HG03060 (cell line): Measurements from ENCODE around the gene RPL26.
"Not testable (repeated sequence)": the region's sequence is repeated elsewhere in the genome, so short reads cannot be mapped to it uniquely, and the experiment has no call there.

Experiments
- ATAC-seq: cut with Tn5 transposase; IDR thresholded peaks from one replicate; pipeline ENCODE4 v1.9.1; 2021; ENCODE audit warnings: low read depth, moderate number of reproducible peaks; ENCODE audit not compliant: unreplicated experiment

The RPL26 gene

GRCh38 chr17:8397636-8398035 is 14.6 kb upstream of the RPL26 start, which contains the start of gene RNF222:
Gene RNF222, minus strand, starts transcription at chr17:8397827. Its CDS starts 4,366 bp downstream, at chr17:8393461.
- ATAC-seq = no peak

- not testable (repeated sequence) for ATAC-seq
Observed at GRCh38 chr17:8394497-8394896, 11.5 kb upstream of the RPL26 start.

DNA sequence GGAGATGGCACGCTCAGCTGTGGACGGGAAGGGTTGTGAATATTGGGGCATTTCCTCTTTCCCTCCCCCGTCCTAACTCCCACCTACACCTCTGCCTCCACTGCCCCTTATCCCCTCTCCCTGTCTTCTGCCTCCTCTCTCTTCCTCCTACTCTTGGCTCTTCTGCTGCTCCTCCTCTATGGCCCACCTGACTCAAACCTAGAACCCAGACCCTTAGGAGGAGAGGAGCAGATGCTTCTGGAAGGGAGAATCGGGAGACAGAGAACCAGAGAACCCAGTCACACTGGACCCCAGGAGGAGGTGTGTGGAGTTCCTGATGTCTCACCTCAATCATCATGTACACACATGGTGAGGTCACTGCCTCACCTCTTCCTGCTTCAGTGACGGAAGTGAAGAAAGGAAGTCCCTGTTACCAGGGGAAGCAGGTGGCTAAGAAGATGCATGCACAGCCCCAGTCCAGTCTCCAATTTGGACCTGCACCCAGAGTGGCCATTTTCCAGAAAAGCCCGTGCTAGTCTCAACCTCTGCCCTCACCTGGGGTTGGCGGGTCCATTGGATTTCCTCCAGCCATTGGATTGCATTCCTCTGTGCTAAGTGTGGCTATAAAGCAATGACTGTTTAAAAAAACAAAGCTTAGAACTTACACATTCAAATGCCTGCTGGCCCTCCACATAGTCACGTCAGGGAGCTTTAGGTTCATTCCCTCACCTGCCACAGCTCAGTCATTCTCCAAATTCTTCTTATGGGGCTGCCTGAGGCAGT is 10.7 kb upstream of the RPL26 start:
- no peak for ATAC-seq

GRCh38 chr17:8392674-8393469 is 9.9 kb upstream of the RPL26 start:
- ATAC-seq = no peak

DNA sequence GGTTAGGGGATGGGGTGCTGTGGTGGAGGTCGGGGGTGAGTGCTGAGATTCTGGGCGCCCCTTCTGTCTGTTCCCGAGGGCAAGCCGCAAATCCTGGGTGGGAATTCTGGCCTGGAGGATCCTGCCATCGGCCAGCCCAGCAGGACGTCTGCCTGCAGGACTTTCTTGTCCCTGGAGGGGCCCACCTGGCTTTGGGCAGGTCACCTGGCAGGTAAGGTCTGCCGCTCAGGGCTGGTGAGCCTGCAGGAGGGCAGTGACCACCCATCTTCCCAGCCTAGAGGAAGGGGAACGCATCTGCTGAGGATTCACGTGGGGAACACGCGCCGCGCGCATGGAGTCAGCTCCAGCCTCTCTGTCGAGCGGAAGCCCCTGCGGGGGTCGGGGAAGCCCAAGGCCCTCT is 9.3 kb upstream of the RPL26 start:
- no peak for ATAC-seq

DNA sequence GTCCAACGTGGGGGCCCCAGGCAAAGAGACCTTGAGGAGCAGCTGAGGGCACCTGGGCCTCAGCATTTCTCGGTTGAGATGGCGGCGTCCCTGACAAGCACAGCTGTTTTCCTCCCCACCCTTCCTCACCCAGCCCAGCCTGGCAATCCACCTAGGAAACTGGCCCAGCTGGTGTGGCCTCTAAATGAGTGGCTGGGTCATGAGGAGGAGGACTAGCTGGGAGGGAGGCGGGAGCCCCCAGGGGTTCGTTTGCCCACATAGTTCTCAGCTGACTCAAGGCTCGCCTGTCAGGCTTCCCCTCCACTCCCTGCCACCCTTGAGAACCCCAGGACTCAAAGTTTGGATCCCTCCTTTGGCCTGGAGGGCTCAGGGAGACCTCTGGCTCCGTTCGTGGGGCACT is 8.7 kb upstream of the RPL26 start:
- no peak for ATAC-seq

DNA sequence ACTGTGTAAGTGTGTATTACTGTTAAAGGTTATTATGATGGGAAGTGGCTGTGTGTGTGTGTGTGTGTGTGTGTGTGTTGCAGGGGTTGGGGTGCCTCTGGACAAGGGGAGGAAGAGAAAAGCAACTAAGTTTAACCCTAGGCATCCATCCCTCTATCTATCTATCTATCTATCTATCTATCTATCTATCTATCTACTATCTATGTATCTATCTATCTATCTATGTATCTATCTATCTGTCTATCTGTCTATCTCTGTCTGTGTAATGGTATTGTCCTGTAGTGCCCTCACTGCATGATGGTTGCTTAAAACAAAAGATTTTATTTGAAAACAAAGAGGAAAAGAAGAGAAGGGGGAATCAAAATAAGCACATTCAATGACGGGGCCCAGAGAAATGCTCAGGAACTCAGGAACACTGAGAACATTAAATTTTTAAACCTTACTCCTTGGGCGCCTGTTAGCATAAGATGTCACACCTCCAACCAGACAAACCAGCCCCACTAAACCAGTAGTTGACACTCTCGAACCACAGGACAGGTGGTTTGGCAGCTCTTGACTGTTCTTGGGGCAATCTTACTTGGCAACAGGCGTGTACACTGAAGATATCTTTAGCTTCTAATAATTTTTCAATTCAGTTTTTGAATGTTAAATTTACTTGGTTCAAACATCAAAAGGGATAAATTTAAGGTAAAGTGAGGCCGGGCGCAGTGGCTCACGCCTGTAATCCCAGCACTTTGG is 5.1 kb upstream of the RPL26 start:
- ATAC-seq = no peak

DNA sequence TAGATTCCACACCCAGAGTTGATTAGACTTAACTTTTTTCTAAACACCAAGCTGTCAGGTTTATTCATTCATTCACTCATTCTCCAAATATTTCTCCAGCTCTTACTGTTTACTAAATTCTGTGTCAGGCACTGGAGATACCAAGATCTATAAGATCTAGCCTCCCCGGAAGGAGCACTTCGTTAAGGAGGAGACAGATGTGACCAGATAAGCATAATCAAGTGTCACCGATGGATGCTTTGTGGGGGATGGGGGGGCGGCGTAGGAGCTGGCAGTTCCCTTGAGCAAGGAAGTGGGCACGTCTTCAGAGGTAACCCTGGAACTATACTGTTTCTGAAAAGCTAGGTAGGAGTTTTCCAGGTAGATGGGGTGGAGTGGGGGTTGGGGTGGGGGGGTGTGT is 3.8 kb upstream of the RPL26 start:
- no peak for ATAC-seq

DNA sequence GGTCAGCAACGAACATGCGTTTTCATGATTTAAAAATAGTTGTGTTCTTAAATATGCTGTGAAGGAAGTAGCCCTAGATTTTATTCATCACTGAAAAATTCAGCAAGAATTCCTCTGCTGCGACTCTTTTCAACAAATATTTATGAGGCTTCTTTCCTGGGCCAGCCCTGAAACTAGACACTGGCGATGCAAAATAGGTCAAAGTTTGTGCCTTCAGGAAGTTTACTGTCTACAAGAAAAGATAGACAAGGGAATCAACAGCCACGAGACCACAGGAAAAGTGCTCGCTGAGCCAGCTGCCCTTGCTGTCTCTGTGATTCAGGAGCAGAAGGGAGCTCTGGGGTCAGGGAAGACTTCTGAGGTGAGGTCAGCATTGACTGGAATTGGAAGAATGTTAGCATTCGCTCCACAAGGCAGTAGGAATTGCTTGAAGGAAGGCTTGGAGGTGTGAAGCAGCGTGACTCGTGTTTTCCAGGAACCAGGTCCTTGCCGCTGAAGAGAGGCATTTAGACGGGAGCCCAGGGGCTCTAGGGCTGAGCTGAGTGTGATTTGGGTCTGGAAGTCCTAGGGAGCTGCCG is 1.9 kb upstream of the RPL26 start:
- no peak for ATAC-seq

DNA sequence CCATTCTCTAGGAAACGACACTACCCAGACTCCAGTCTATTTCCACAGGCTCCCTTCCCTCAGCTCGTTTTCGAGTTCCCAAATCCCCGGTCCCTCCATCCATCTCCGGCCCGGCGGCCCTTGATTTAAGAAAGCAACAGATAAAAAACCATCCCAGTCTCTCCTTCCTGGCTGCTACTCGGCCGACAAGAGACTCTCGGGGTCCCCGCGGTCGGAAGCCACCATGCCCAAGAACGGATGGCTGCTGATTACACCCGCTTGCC is 182 bp downstream of the RPL26 start:
- no peak for ATAC-seq

DNA sequence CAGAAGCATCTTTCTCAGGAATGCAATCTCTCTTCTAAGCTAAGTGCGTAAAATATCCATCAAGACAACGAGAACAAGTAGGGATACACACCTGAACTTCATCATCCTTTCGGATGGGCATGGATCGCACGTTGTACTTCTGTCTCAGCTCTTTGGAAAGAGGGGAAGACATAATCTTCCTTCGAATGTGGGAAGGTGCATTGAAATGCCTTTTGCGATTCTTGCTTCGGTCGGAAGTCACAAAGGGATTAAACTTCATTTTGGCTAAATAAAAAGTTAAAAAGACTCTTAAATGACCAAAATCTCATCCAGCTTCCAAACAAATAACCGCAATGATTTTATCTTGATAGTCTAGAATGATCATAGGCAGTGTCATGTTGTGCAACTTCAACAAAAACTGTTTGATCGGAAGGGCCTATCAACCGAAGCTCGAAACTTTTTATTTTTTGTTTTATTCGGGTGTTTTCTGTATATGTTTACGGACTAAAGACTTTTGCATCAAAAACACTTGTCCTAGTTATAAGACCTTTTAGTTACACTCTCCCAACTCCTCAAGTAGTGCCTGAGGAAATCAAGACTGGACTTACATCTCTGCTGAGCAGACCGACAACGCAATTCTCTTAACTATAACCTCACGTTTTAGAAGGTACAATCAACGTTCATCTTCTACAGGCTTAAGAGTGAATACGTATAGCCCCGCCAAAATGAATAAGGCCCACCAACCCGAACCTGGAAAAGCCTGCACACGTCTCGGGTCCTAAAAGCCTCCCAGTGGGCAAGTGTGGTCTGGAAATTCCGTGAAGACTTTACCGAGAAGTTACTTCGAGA is 727 bp downstream of the RPL26 start:
- ATAC-seq = no peak

DNA sequence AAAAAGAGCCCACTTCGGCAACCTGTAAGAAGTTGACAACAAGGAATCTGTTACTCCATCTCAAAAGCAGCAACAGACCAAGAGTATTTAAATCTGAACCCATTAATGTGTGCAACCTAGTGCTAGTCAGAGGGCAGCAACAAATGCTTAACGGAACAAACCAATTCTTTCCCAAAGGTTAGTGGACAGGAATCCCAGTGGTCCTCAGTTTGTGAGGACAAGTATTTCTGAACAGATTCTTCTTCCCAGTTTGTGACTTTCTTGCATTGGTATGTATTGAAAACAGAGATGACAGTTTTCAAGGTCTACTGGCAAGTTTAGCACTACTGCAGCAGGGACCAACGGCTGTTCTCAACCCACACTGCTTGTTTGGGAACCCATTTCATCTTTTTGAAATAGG is 2.9 kb downstream of the RPL26 start:
- ATAC-seq = no peak

GRCh38 chr17:8378117-8378516 is 4.9 kb downstream of the RPL26 start:
- ATAC-seq = not testable (repeated sequence)

GRCh38 chr17:8377422-8377821 is 5.6 kb downstream of the RPL26 start:
- ATAC-seq = no peak

DNA sequence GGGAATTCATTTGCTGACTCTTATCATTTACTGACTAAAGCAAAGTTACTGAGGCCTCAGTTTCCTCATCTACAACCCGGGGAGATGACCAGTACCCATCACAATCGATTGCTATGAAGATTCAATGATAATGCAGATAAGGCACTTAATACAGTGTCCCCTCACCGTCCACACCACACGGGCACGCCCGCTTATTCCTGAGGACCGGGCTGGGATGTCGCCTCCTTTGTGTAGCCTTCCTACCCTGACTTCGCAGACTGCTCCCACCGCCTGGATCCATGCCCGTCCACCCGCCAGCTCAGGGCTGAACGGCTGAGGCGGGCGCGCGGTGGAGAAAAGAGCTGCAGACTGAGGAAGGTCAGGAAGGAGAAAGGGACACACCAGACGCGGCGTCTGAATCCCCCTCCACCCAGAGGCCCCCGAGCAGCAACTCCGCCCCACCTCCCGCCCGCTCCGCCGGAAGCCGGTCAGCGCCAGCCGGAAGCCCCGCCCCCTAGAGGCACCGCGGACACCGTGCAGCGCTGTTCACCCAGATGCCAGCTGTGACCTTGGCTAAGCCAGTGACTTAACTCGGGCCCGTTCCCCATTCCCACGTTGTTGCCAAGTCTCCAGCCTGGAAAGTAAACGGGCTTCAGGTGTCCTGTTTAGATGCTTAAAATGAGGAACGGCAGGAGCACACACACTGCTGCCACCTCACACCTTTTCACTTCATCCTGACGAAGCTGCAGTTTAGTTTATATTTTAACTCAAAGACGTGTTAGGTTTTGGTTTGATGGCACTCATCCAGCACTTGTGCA is 6.5 kb downstream of the RPL26 start, which contains the start of gene KRABD2:
Gene KRABD2, minus strand, starts transcription at position 434 of the 797 bp plus-strand sequence.
- no peak for ATAC-seq

DNA sequence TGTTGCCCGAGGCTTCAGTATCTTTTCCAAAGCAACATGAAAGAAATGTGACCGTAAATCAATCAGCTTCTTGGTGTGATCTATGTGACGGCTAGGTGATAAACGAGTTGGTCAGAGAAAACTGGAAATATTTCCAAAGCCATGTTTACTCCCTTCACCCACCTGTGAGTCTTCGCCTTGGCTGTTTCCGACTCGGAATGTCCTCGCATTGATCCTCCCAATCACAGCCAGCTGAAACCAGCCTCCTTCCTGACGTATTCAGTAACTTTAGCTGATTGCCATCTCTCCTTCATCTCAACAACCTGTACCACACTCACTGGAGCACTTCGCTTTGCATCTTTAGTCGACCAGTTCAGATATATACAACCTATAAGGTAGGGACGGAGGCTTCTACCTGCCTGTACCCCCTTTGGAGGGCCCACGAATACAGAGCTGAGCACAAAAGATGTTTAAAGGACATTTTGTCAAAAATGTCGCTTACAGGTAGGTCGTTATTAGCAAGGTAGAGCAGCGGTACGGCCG is 7.2 kb downstream of the RPL26 start:
- no peak for ATAC-seq

GRCh38 chr17:8373856-8374255 is 9.1 kb downstream of the RPL26 start:
- ATAC-seq = not testable (repeated sequence)

DNA sequence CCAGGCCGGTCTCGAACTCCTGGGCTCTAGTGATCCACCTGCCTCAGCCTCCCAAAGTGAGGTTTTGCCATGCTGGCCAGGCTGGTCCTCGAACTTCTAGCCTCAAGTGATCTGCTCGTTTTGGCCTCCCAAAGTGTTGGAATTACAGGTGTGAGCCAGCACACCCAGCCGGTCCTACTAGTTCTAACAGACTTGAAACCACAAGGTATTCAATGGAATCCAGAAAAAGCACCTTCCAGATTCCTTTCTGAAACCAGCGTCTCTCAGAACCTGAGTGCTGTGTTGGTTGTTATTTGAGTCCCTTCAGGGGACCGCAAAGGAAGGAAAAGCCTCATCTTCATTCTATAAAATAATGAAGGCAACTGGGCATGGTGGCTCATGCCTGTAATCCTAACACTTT is 10.6 kb downstream of the RPL26 start:
- no peak for ATAC-seq

GRCh38 chr17:8371786-8372185 is 11.2 kb downstream of the RPL26 start:
- ATAC-seq = no peak
